Measurements from ENCODE around the gene RNF207.

The RNF207 gene

GRCh38 chr1:6174621-6175410 lies 31.1 kb upstream of the RNF207 start:
- no peak for DNase-seq

- no peak for DNase-seq
Measured at GRCh38 chr1:6175411-6175828, 30.5 kb upstream of the RNF207 start.

- DNase-seq: no peak
Measured at GRCh38 chr1:6176779-6177178, 29.1 kb upstream of the RNF207 start.

GRCh38 chr1:6177681-6178380 lies 28.1 kb upstream of the RNF207 start:
- no peak for DNase-seq

GRCh38 chr1:6178751-6179563 lies 27.0 kb upstream of the RNF207 start:
- DNase-seq: no peak

GRCh38 chr1:6179564-6180175 lies 26.2 kb upstream of the RNF207 start:
- no peak for DNase-seq

GRCh38 chr1:6180268-6180706 lies 25.6 kb upstream of the RNF207 start, which contains the start of gene CHD5:
CHD5 (minus strand) TSS chr1:6180321; CDS start chr1:6180023, 298 bp downstream.
- no peak for DNase-seq

- no peak for DNase-seq
Measured at GRCh38 chr1:6180707-6181311, 25.1 kb upstream of the RNF207 start.

GRCh38 chr1:6181347-6181770 lies 24.6 kb upstream of the RNF207 start:
- DNase-seq: no peak

GRCh38 chr1:6183520-6183989 lies 22.4 kb upstream of the RNF207 start:
- no peak for DNase-seq

GRCh38 chr1:6184083-6184783 lies 21.7 kb upstream of the RNF207 start:
- no peak for DNase-seq

GRCh38 chr1:6185151-6185550 lies 20.8 kb upstream of the RNF207 start:
- DNase-seq: no peak

- DNase-seq: no peak
Measured at GRCh38 chr1:6185635-6186382, 20.1 kb upstream of the RNF207 start.

GRCh38 chr1:6188466-6188865 lies 17.5 kb upstream of the RNF207 start:
- DNase-seq: no peak

- no peak for DNase-seq
Measured at GRCh38 chr1:6191968-6192367, 14.0 kb upstream of the RNF207 start.

GRCh38 chr1:6197746-6198427 lies 8.0 kb upstream of the RNF207 start:
- no peak for DNase-seq

- no peak for DNase-seq
Measured at GRCh38 chr1:6198646-6199297, 7.1 kb upstream of the RNF207 start.

GRCh38 chr1:6199298-6200187 lies 6.4 kb upstream of the RNF207 start, which contains the start of gene RPL22:
RPL22 (minus strand) TSS chr1:6199595; CDS start chr1:6199573, 22 bp downstream.
- peak; percentile 97 for DNase-seq

Measured in NCI-H2081 treated with DMSO at 0.1 percent for 48 hours (cell line).